ENCODE measurements around the gene MIPOL1. TPM values are rescaled to one million over a fixed set of nuclear protein-coding genes. Genes with fewer than 3 reads are reported as not detected.
A peak's percentile ranks its signal among the peaks of the same experiment; 100 is the strongest.

The MIPOL1 gene
- total and polyA plus RNA-seq, 2 of the 13 experiments (the other 11 are each of a cell fraction or from before 2014, with no cell fraction given), result 8.6 to 34.2 TPM

- TF ChIP-seq CHD4 (IDR thresholded peaks at IDR 0.05; ENCODE audit: borderline replicate concordance, low read length) (peak; percentile 89; the same call in 1 of the 2 replicates), TGIF2 (CRISPR knock-in tag; IDR thresholded peaks at IDR 0.05) (no peak), PAXIP1 (CRISPR knock-in tag; conservative IDR thresholded peaks at IDR 0.05) (peak; percentile 74), NFYC (CRISPR knock-in tag; IDR thresholded peaks at IDR 0.05) (0 out of 2 replicates have a peak, but pooled peaks have one; percentile 27), ZNF282 (IDR thresholded peaks at IDR 0.05; ENCODE audit: partially characterized antibody) (no peak), KLF6 (CRISPR knock-in tag; IDR thresholded peaks at IDR 0.05) (0 out of 2 replicates have a peak, but pooled peaks have one; percentile 44), KAT7 (CRISPR knock-in tag; IDR thresholded peaks at IDR 0.05; ENCODE audit: borderline replicate concordance) (peak; percentile 75; the same call in 1 of the 2 replicates), ZBTB43 (CRISPR knock-in tag; conservative IDR thresholded peaks at IDR 0.05) (no peak; the same call in 1 of the 2 replicates), SRF (IDR thresholded peaks at IDR 0.05; ENCODE audit: low read depth, low read length) (no peak), POLR2AphosphoS2 (IDR thresholded peaks at IDR 0.05; ENCODE audit: low read depth, low read length) (no peak), ZNF792 (CRISPR knock-in tag; IDR thresholded peaks at IDR 0.05) (peak; percentile 17; the same call in 1 of the 2 replicates), TCF7L2 (IDR thresholded peaks at IDR 0.05; ENCODE audit: low read depth, low read length) (peak; percentile 55; the same call in 1 of the 2 replicates), ELF1 (CRISPR knock-in tag; IDR thresholded peaks at IDR 0.05) (no peak), PPARG (CRISPR knock-in tag; conservative IDR thresholded peaks at IDR 0.05) (peak; percentile 59), ATAD3A (CRISPR knock-in tag; IDR thresholded peaks at IDR 0.05) (no peak), FOXP4 (CRISPR knock-in tag; IDR thresholded peaks at IDR 0.05) (peak; percentile 82), ZNF234 (CRISPR knock-in tag; conservative IDR thresholded peaks at IDR 0.05) (no peak), MNT (IDR thresholded peaks at IDR 0.05) (no peak), SIX4 (CRISPR knock-in tag; IDR thresholded peaks at IDR 0.05) (peak; percentile 9; the same call in 1 of the 2 replicates), KLF16 (CRISPR knock-in tag; IDR thresholded peaks at IDR 0.05) (peak in 1 of 2 experiments; percentile 65; a peak in 1 of 4 replicates), HDAC2 (CRISPR knock-in tag; IDR thresholded peaks at IDR 0.05) (peak; percentile 25), KAT8 (CRISPR knock-in tag; IDR thresholded peaks at IDR 0.05) (peak; percentile 56), ZMAT3 (CRISPR knock-in tag; conservative IDR thresholded peaks at IDR 0.05) (peak; percentile 42; the same call in 1 of the 2 replicates)
These were observed 131.7 kb downstream of the MIPOL1 start (continued) for GRCh38 chr14:37329189-37330001.
